ENCODE results near the gene SAMD7.

GRCh38 chr3:169931747-169932520 lies 20.6 kb downstream of the SAMD7 start:
- TF ChIP-seq EZH2 (IDR thresholded peaks at IDR 0.05; ENCODE audit: borderline replicate concordance, low read length) (no peak), CTCF (IDR thresholded peaks at IDR 0.05; ENCODE audit: low read length) (no peak)

Measured in OCI-LY1 (cell line).